Right ventricle myocardium inferior (tissue), 1 donor: Measurements from ENCODE around the gene ADGRG2. TPM values are rescaled to one million over a fixed set of nuclear protein-coding genes. Genes with fewer than 3 reads are reported as not detected.

ENCODE experiments used
- ATAC-seq: fragments of 200-7000 bp; cut with Tn5 transposase; one replicate; pipeline ENCODE4 v1.9.1; 2020; ENCODE audit warnings: mild to moderate bottlenecking, moderate library complexity
- DNase-seq: peaks from one replicate; pipeline ENCODE4 v3.0.0; 2021; ENCODE audit errors: missing footprints
- intact Hi-C: fragments of 100-400 bp; cut with DNase I; formaldehyde crosslinking; loops from one replicate; pipeline ENCODE4 v1.11.0; 2022
- long read RNA-seq: library from polyadenylated mRNA; unstranded; transcript quantifications from one replicate; pipeline ENCODE4 v2.0.0, GENCODE V29; 2021
- total RNA-seq: library from RNA; stranded (reverse); fragmentation: NEBNext Ultra II Directional; extraction: Animal tissue kit (Norgen Biotek cat#: 25700); gene quantifications from one replicate; pipeline ENCODE4 v1.2.1, GENCODE V29; 2021
- donor health status: DM: no; HTN: yes; CAD: no; lungs with severe emphysema.

ADGRG2 gene
- total RNA-seq: 0.62 TPM
- long read RNA-seq, partial matches to known transcripts: 1 of 1 reads
- long read RNA-seq, other reads (novel, unspliced or antisense): 0 of 1 reads

GRCh38 chrX:19121898-19122640, at the start of gene ADGRG2:
Gene ADGRG2, minus strand, starts transcription at chrX:19122468. Its CDS starts 53,634 bp downstream, at chrX:19068834.
- DNase-seq (peak; percentile 71), ATAC-seq (peak; percentile 80)
- intact Hi-C loops: no loop called here

GRCh38 chrX:19168609-19169008, 46.3 kb upstream of the ADGRG2 start:
- intact Hi-C loops: no loop called here
- ATAC-seq (no peak), DNase-seq (no peak)

GRCh38 chrX:19162851-19163250, 40.6 kb upstream of the ADGRG2 start:
- no peak for ATAC-seq
- intact Hi-C loops: no loop called here
- DNase-seq: no peak

GRCh38 chrX:19156186-19156585, 33.9 kb upstream of the ADGRG2 start:
- DNase-seq (no peak), ATAC-seq (no peak)
- intact Hi-C loops: no loop called here

GRCh38 chrX:19152762-19153161, 30.5 kb upstream of the ADGRG2 start:
- DNase-seq: no peak
- no peak for ATAC-seq
- intact Hi-C loops: no loop called here

- ATAC-seq (no peak), DNase-seq (no peak)
- intact Hi-C loops: no loop called here
Observed at GRCh38 chrX:19137067-19137466, 14.8 kb upstream of the ADGRG2 start.

- intact Hi-C loops: no loop called here
- ATAC-seq (no peak), DNase-seq (no peak)
Observed at GRCh38 chrX:19133784-19134183, 11.5 kb upstream of the ADGRG2 start.

- ATAC-seq: no peak
- DNase-seq: no peak
- intact Hi-C loops: no loop called here
Observed at GRCh38 chrX:19133231-19133630, 11.0 kb upstream of the ADGRG2 start.

- no peak for DNase-seq
- intact Hi-C loops: no loop called here
- ATAC-seq: no peak
Observed at GRCh38 chrX:19130628-19131027, 8.4 kb upstream of the ADGRG2 start.

GRCh38 chrX:19129694-19130093, 7.4 kb upstream of the ADGRG2 start:
- DNase-seq (no peak), ATAC-seq (no peak)
- intact Hi-C loops: no loop called here

GRCh38 chrX:19127649-19128168, 5.4 kb upstream of the ADGRG2 start:
- no peak for DNase-seq
- intact Hi-C loops: no loop called here

GRCh38 chrX:19122641-19123009, 357 bp upstream of the ADGRG2 start:
- DNase-seq (no peak), ATAC-seq (no peak)
- intact Hi-C loops: no loop called here

More at GRCh38 chrX:19127649-19128168, 5.4 kb upstream of the ADGRG2 start:
- peak; percentile 63 for ATAC-seq

GRCh38 chrX:19121466-19121865, 802 bp downstream of the ADGRG2 start:
- no peak for DNase-seq
- ATAC-seq: no peak
- intact Hi-C loops: no loop called here

- ATAC-seq: no peak
- intact Hi-C loops: no loop called here
Observed at GRCh38 chrX:19110642-19111041, 11.6 kb downstream of the ADGRG2 start.

GRCh38 chrX:19107035-19107434, 15.2 kb downstream of the ADGRG2 start:
- no peak for ATAC-seq
- no peak for DNase-seq
- intact Hi-C loops: no loop called here

More at GRCh38 chrX:19110642-19111041, 11.6 kb downstream of the ADGRG2 start:
- no peak for DNase-seq

GRCh38 chrX:19100586-19100985, 21.7 kb downstream of the ADGRG2 start:
- intact Hi-C loops: no loop called here

GRCh38 chrX:19097553-19098283, 24.6 kb downstream of the ADGRG2 start:
- intact Hi-C loops: no loop called here
- ATAC-seq: no peak
- no peak for DNase-seq

More at GRCh38 chrX:19100586-19100985, 21.7 kb downstream of the ADGRG2 start:
- ATAC-seq (no peak), DNase-seq (no peak)

- intact Hi-C loops: no loop called here
- DNase-seq (no peak), ATAC-seq (no peak)
Observed at GRCh38 chrX:19096586-19096985, 25.7 kb downstream of the ADGRG2 start.

GRCh38 chrX:19094654-19095053, 27.6 kb downstream of the ADGRG2 start:
- no peak for DNase-seq
- intact Hi-C loops: no loop called here
- peak; percentile 57 for ATAC-seq

GRCh38 chrX:19091596-19091995, 30.7 kb downstream of the ADGRG2 start:
- intact Hi-C loops: no loop called here
- ATAC-seq (no peak), DNase-seq (no peak)
